Liver (tissue), 3 donors: Measurements from ENCODE around the gene ADK.

Source experiments
- RAD21 ChIP-seq, 2 donors: IDR thresholded peaks; 2 replicates each; pipeline ENCODE4 v1.6.1; 2016; ENCODE audit warnings: antibody characterized with exemption in 2 of 2, mild to moderate bottlenecking in 2 of 2
- REST ChIP-seq: IDR thresholded peaks from 2 replicates; pipeline ENCODE4 v1.6.1; 2016; ENCODE audit warnings: antibody characterized with exemption, mild to moderate bottlenecking
- SP1 ChIP-seq: IDR thresholded peaks from 2 replicates; pipeline ENCODE4 v1.6.1; 2018; ENCODE audit warnings: antibody characterized with exemption, mild to moderate bottlenecking
- TF ChIP-seq, protein P1 (sequence below): fragments of 150-350 bp; IDR thresholded peaks from 2 replicates; pipeline ENCODE4 v1.5.1; 2017; ENCODE audit warnings: improper control_type of control experiment, low read depth, low read length; ENCODE audit not compliant: missing input control
- donor health status: healthy.
- donor health status: healthy.

- TF ChIP-seq, protein P1, sequence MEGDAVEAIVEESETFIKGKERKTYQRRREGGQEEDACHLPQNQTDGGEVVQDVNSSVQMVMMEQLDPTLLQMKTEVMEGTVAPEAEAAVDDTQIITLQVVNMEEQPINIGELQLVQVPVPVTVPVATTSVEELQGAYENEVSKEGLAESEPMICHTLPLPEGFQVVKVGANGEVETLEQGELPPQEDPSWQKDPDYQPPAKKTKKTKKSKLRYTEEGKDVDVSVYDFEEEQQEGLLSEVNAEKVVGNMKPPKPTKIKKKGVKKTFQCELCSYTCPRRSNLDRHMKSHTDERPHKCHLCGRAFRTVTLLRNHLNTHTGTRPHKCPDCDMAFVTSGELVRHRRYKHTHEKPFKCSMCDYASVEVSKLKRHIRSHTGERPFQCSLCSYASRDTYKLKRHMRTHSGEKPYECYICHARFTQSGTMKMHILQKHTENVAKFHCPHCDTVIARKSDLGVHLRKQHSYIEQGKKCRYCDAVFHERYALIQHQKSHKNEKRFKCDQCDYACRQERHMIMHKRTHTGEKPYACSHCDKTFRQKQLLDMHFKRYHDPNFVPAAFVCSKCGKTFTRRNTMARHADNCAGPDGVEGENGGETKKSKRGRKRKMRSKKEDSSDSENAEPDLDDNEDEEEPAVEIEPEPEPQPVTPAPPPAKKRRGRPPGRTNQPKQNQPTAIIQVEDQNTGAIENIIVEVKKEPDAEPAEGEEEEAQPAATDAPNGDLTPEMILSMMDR: no peak
- no peak for TF ChIP-seq SP1
- no peak for TF ChIP-seq REST
- no peak for TF ChIP-seq RAD21 (IDR thresholded peaks at IDR 0.05)
Observed at GRCh38 chr10:74246495-74246894, 95.5 kb downstream of the ADK start.
